Measurements from ENCODE around the gene C1orf159. TPM values are rescaled to one million over a fixed set of nuclear protein-coding genes. Genes with fewer than 3 reads are reported as not detected.

C1orf159 gene
- total and polyA plus RNA-seq, 2 experiments from 2014 or later = 9.6 to 21.5 TPM

GRCh38 chr1:1114431-1114830 is 1.5 kb downstream of the C1orf159 start:
- Mint-ChIP-seq H3K36me3 (ENCODE audit: low read depth) (peaks cover 40% of the 10 kb centered on the region), H3K27ac (no peak overlapping the region), H3K9me3 (peaks cover 17% of the 10 kb centered on the region), H3K4me3 (peak overlapping the region; percentile 85), H3K27me3 (ENCODE audit: insufficient read depth, low read depth, poor library complexity) (peaks cover 22% of the 10 kb centered on the region), H3K4me1 (peaks cover 19% of the 10 kb centered on the region)
- no peaks in the 10 kb centered on the region; the same call in 1 of the 2 replicates for H3K4me1 ChIP-seq (ENCODE audit: insufficient read depth)
- DNase-seq (ENCODE audit: low spot score) = no peak
- peaks cover 11% of the 10 kb centered on the region for H3K27me3 ChIP-seq (ENCODE audit: insufficient read depth)
- no peak for ATAC-seq
- H3K4me3 ChIP-seq = peak overlapping the region; percentile 66
- H3K36me3 ChIP-seq (ENCODE audit: insufficient read depth) = no peaks in the 10 kb centered on the region
- no peaks in the 10 kb centered on the region for H3F3A ChIP-seq (replicated peaks; ENCODE audit: low read depth)
- H4K20me1 ChIP-seq (replicated peaks; ENCODE audit: insufficient read depth) = 0 out of 2 replicates have a peak, but pooled peaks cover 4% of the 10 kb centered on the region
- H2AFZ ChIP-seq = no peak overlapping the region
- no peak overlapping the region for H3K27ac ChIP-seq (ENCODE audit: low read depth)
- H3K9me2 ChIP-seq (ENCODE audit: insufficient read depth) = no peaks in the 10 kb centered on the region
- TF ChIP-seq POLR2AphosphoS5 (IDR thresholded peaks at IDR 0.05; ENCODE audit: low read depth) (no peak), STAT1 (IDR thresholded peaks at IDR 0.05; ENCODE audit: unreplicated experiment) (no peak), ZNF462 (CRISPR knock-in tag; IDR thresholded peaks at IDR 0.05) (no peak), REST (IDR thresholded peaks at IDR 0.05; ENCODE audit: unreplicated experiment) (no peak), CREB1 (CRISPR knock-in tag; IDR thresholded peaks at IDR 0.05; ENCODE audit: low read depth) (no peak), EZH2 (IDR thresholded peaks at IDR 0.05; ENCODE audit: low read depth, unreplicated experiment) (no peak), CTCF (conservative IDR thresholded peaks at IDR 0.05; ENCODE audit: low read depth in 2 of 2) (no peak), EZH2phosphoT487 (IDR thresholded peaks at IDR 0.05; ENCODE audit: unreplicated experiment) (no peak), NANOG (IDR thresholded peaks at IDR 0.05; ENCODE audit: borderline replicate concordance) (no peak)
- H3K4me2 ChIP-seq = peak overlapping the region; percentile 93; the same call in 1 of the 2 replicates
- peaks cover 18% of the 10 kb centered on the region for H3K79me2 ChIP-seq (replicated peaks; ENCODE audit: insufficient read depth)
